ENCODE measurements around the gene SGMS1. TPM values are rescaled to one million over a fixed set of nuclear protein-coding genes. Genes with fewer than 3 reads are reported as not detected.

SGMS1 gene
- total and polyA plus RNA-seq, 4 experiments from 2014 or later: 10.0 to 33.0 (median 20.3) TPM

GRCh38 chr10:50289196-50289595, 334.6 kb downstream of the SGMS1 start:
- no peaks in the 10 kb centered on the region for H3K9me3 ChIP-seq (ENCODE audit: control insufficient read depth in 1 of 2, low read length in 2 of 2)
- Mint-ChIP-seq H3K4me1 (no peaks in the 10 kb centered on the region), H3K27me3 (peaks cover 0 to 2% of the 10 kb centered on the region in 2 donors), H3K4me3 (no peak overlapping the region), H3K9me3 (no peaks in the 10 kb centered on the region), H3K27ac (no peak overlapping the region), H3K36me3 (no peaks in the 10 kb centered on the region)
- no peak overlapping the region for H3K27ac ChIP-seq (ENCODE audit: low read depth, low read length)
- DNase-seq: no peak
- CTCF ChIA-PET (ENCODE audit: partially characterized antibody): no interaction called here
- no peaks in the 10 kb centered on the region for H3K4me1 ChIP-seq (ENCODE audit: insufficient read depth, low read length)
- intact Hi-C loops (cut with micrococcal nuclease): no loop called here
- POLR2A ChIA-PET (ENCODE audit: partially characterized antibody): no interaction called here
- no peak overlapping the region for H3K4me3 ChIP-seq (ENCODE audit: low read length in 2 of 2)
- no peaks in the 10 kb centered on the region for H3K36me3 ChIP-seq (ENCODE audit: insufficient read depth, low read length)
- H3K27me3 ChIP-seq (ENCODE audit: insufficient read depth, low read length): no peaks in the 10 kb centered on the region

- Histone ChIP-seq H3K4me1 (ENCODE audit: insufficient read depth, low read length) (no peaks in the 10 kb centered on the region), H3K27ac (ENCODE audit: low read depth, low read length) (no peak overlapping the region), H3K36me3 (ENCODE audit: insufficient read depth, low read length) (no peaks in the 10 kb centered on the region), H3K9me3 (ENCODE audit: control insufficient read depth in 1 of 2, low read length in 2 of 2) (no peaks in the 10 kb centered on the region), H3K4me3 (ENCODE audit: low read length in 2 of 2) (no peak overlapping the region), H3K27me3 (ENCODE audit: insufficient read depth, low read length) (no peaks in the 10 kb centered on the region)
- ChIA-PET CTCF (ENCODE audit: partially characterized antibody) (no interaction called here), POLR2A (ENCODE audit: partially characterized antibody) (no interaction called here)
- intact Hi-C loops (cut with micrococcal nuclease): no loop called here
- Mint-ChIP-seq H3K36me3 (no peaks in the 10 kb centered on the region), H3K4me1 (no peaks in the 10 kb centered on the region), H3K27me3 (peaks cover 10 to 12% of the 10 kb centered on the region in 2 donors), H3K27ac (no peak overlapping the region), H3K9me3 (no peaks in the 10 kb centered on the region), H3K4me3 (no peak overlapping the region)
- no peak for DNase-seq
Observed at GRCh38 chr10:50286996-50287803, 336.6 kb downstream of the SGMS1 start.

GRCh38 chr10:50286517-50286916, 337.2 kb downstream of the SGMS1 start:
- intact Hi-C loops (cut with micrococcal nuclease): no loop called here
- CTCF ChIA-PET (ENCODE audit: partially characterized antibody): no interaction called here
- no peak overlapping the region for H3K27ac ChIP-seq (ENCODE audit: low read depth, low read length)
- H3K36me3 Mint-ChIP-seq: no peaks in the 10 kb centered on the region
- H3K4me1 ChIP-seq (ENCODE audit: insufficient read depth, low read length): no peaks in the 10 kb centered on the region
- no peaks in the 10 kb centered on the region for H3K4me1 Mint-ChIP-seq
- H3K36me3 ChIP-seq (ENCODE audit: insufficient read depth, low read length): no peaks in the 10 kb centered on the region
- H3K4me3 ChIP-seq (ENCODE audit: low read length in 2 of 2): no peak overlapping the region
- H3K27ac Mint-ChIP-seq: no peak overlapping the region
- no peaks in the 10 kb centered on the region for H3K9me3 Mint-ChIP-seq
- no peak for DNase-seq
- peaks cover 17% of the 10 kb centered on the region in 2 donors for H3K27me3 Mint-ChIP-seq
- POLR2A ChIA-PET (ENCODE audit: partially characterized antibody): no interaction called here
- H3K9me3 ChIP-seq (ENCODE audit: control insufficient read depth in 1 of 2, low read length in 2 of 2): no peaks in the 10 kb centered on the region
- H3K4me3 Mint-ChIP-seq: no peak overlapping the region
- H3K27me3 ChIP-seq (ENCODE audit: insufficient read depth, low read length): no peaks in the 10 kb centered on the region

GRCh38 chr10:50281967-50282522, 341.7 kb downstream of the SGMS1 start:
- Mint-ChIP-seq H3K27me3 (peaks cover 18 to 31% of the 10 kb centered on the region in 2 donors), H3K4me3 (no peak overlapping the region), H3K36me3 (no peaks in the 10 kb centered on the region), H3K9me3 (no peaks in the 10 kb centered on the region), H3K27ac (no peak overlapping the region), H3K4me1 (no peaks in the 10 kb centered on the region)
- Histone ChIP-seq H3K4me1 (ENCODE audit: insufficient read depth, low read length) (no peaks in the 10 kb centered on the region), H3K27me3 (ENCODE audit: insufficient read depth, low read length) (no peaks in the 10 kb centered on the region), H3K36me3 (ENCODE audit: insufficient read depth, low read length) (no peaks in the 10 kb centered on the region), H3K4me3 (ENCODE audit: low read length in 2 of 2) (no peak overlapping the region), H3K9me3 (ENCODE audit: control insufficient read depth in 1 of 2, low read length in 2 of 2) (no peaks in the 10 kb centered on the region), H3K27ac (ENCODE audit: low read depth, low read length) (no peak overlapping the region)
- CTCF ChIA-PET (ENCODE audit: partially characterized antibody): no interaction called here
- intact Hi-C loops (cut with micrococcal nuclease): no loop called here
- no peak for DNase-seq
- POLR2A ChIA-PET (ENCODE audit: partially characterized antibody): no interaction called here

- Mint-ChIP-seq H3K4me1 (no peaks in the 10 kb centered on the region), H3K9me3 (no peaks in the 10 kb centered on the region), H3K36me3 (no peaks in the 10 kb centered on the region), H3K27ac (peak overlapping the region in 1 of 7 donors; percentile 67), H3K27me3 (peaks cover 19 to 36% of the 10 kb centered on the region in 2 donors), H3K4me3 (no peak overlapping the region)
- Histone ChIP-seq H3K36me3 (ENCODE audit: insufficient read depth, low read length) (no peaks in the 10 kb centered on the region), H3K4me3 (ENCODE audit: low read length in 2 of 2) (no peak overlapping the region), H3K27me3 (ENCODE audit: insufficient read depth, low read length) (no peaks in the 10 kb centered on the region), H3K27ac (ENCODE audit: low read depth, low read length) (no peak overlapping the region), H3K4me1 (ENCODE audit: insufficient read depth, low read length) (no peaks in the 10 kb centered on the region), H3K9me3 (ENCODE audit: control insufficient read depth in 1 of 2, low read length in 2 of 2) (no peaks in the 10 kb centered on the region)
- DNase-seq: no peak
- ChIA-PET CTCF (ENCODE audit: partially characterized antibody) (interaction anchor here (1.5 kb wide), 1 partner anchor 333 kb away, joined by 3 read pairs; no protein-coding TSS in a partner anchor), POLR2A (ENCODE audit: partially characterized antibody) (no interaction called here)
- intact Hi-C loops (cut with micrococcal nuclease): no loop called here
Observed at GRCh38 chr10:50281210-50281966, 342.4 kb downstream of the SGMS1 start.

- H3K27ac Mint-ChIP-seq: no peak overlapping the region
- intact Hi-C loops (cut with micrococcal nuclease): no loop called here
Observed at GRCh38 chr10:50280049-50280841, 343.5 kb downstream of the SGMS1 start.

GRCh38 chr10:50279489-50279888, 344.3 kb downstream of the SGMS1 start:
- H3K4me3 Mint-ChIP-seq: no peak overlapping the region
- H3K27me3 Mint-ChIP-seq: peaks cover 24 to 38% of the 10 kb centered on the region in 2 donors
- no peak overlapping the region for H3K27ac Mint-ChIP-seq
- Histone ChIP-seq H3K27ac (ENCODE audit: low read depth, low read length) (no peak overlapping the region), H3K4me3 (ENCODE audit: low read length in 2 of 2) (no peak overlapping the region), H3K36me3 (ENCODE audit: insufficient read depth, low read length) (no peaks in the 10 kb centered on the region), H3K9me3 (ENCODE audit: control insufficient read depth in 1 of 2, low read length in 2 of 2) (no peaks in the 10 kb centered on the region), H3K4me1 (ENCODE audit: insufficient read depth, low read length) (no peaks in the 10 kb centered on the region), H3K27me3 (ENCODE audit: insufficient read depth, low read length) (no peaks in the 10 kb centered on the region)
- no peaks in the 10 kb centered on the region for H3K36me3 Mint-ChIP-seq
- no peaks in the 10 kb centered on the region for H3K4me1 Mint-ChIP-seq
- CTCF ChIA-PET (ENCODE audit: partially characterized antibody): no interaction called here
- POLR2A ChIA-PET (ENCODE audit: partially characterized antibody): no interaction called here
- H3K9me3 Mint-ChIP-seq: no peaks in the 10 kb centered on the region
- intact Hi-C loops (cut with micrococcal nuclease): loop anchor here (5.0 kb wide), 1 partner anchor 687 kb away; no protein-coding TSS in a partner anchor
- no peak for DNase-seq

More at GRCh38 chr10:50280049-50280841, 343.5 kb downstream of the SGMS1 start:
- H3K4me1 Mint-ChIP-seq: no peaks in the 10 kb centered on the region
- ChIA-PET CTCF (ENCODE audit: partially characterized antibody) (interaction anchor here (1.5 kb wide), 1 partner anchor 334 kb away, joined by 3 read pairs; no protein-coding TSS in a partner anchor), POLR2A (ENCODE audit: partially characterized antibody) (no interaction called here)
- no peak for DNase-seq
- no peak overlapping the region for H3K4me3 ChIP-seq (ENCODE audit: low read length in 2 of 2)
- H3K36me3 ChIP-seq (ENCODE audit: insufficient read depth, low read length): no peaks in the 10 kb centered on the region
- H3K27ac ChIP-seq (ENCODE audit: low read depth, low read length): no peak overlapping the region
- H3K27me3 Mint-ChIP-seq: peaks cover 24 to 38% of the 10 kb centered on the region in 2 donors
- H3K9me3 Mint-ChIP-seq: no peaks in the 10 kb centered on the region
- no peaks in the 10 kb centered on the region for H3K9me3 ChIP-seq (ENCODE audit: control insufficient read depth in 1 of 2, low read length in 2 of 2)
- H3K4me1 ChIP-seq (ENCODE audit: insufficient read depth, low read length): no peaks in the 10 kb centered on the region
- no peaks in the 10 kb centered on the region for H3K27me3 ChIP-seq (ENCODE audit: insufficient read depth, low read length)
- H3K4me3 Mint-ChIP-seq: no peak overlapping the region
- no peaks in the 10 kb centered on the region for H3K36me3 Mint-ChIP-seq

Data from CD4-positive, alpha-beta memory T cell (primary cell).